Kidney capillary endothelial cell (primary cell): ENCODE measurements around the gene RNF19B.
"Not testable (repeated sequence)": the region's sequence is repeated elsewhere in the genome, so short reads cannot be mapped to it uniquely, and the experiment has no call there.

Experiments used
- DNase-seq: peaks from one replicate; pipeline ENCODE4 v3.0.0-alpha.2; 2018; ENCODE audit warnings: low spot score

Gene RNF19B

GRCh38 chr1:32929366-32929765, 35.2 kb downstream of the RNF19B start:
- DNase-seq: no peak

GRCh38 chr1:32928715-32929114, 35.9 kb downstream of the RNF19B start:
- no peak for DNase-seq

GRCh38 chr1:32928285-32928684, 36.3 kb downstream of the RNF19B start:
- DNase-seq: no peak

GRCh38 chr1:32927441-32927840, 37.2 kb downstream of the RNF19B start:
- DNase-seq: no peak

GRCh38 chr1:32926562-32926961, 38.0 kb downstream of the RNF19B start:
- no peak for DNase-seq

- DNase-seq: peak; percentile 47
Measured at GRCh38 chr1:32925403-32926162, 39.0 kb downstream of the RNF19B start.

- no peak for DNase-seq
Measured at GRCh38 chr1:32924881-32925344, 39.7 kb downstream of the RNF19B start.

- no peak for DNase-seq
Measured at GRCh38 chr1:32920833-32921232, 43.8 kb downstream of the RNF19B start.

- DNase-seq: no peak
Measured at GRCh38 chr1:32919811-32920733, 44.5 kb downstream of the RNF19B start.

GRCh38 chr1:32918179-32918578, 46.4 kb downstream of the RNF19B start:
- no peak for DNase-seq

GRCh38 chr1:32917521-32917920, 47.1 kb downstream of the RNF19B start:
- DNase-seq: no peak

- no peak for DNase-seq
Measured at GRCh38 chr1:32915766-32916706, 48.6 kb downstream of the RNF19B start.

- no peak for DNase-seq
Measured at GRCh38 chr1:32910319-32910718, 54.3 kb downstream of the RNF19B start.

GRCh38 chr1:32907435-32907834, 57.2 kb downstream of the RNF19B start:
- no peak for DNase-seq

- no peak for DNase-seq
Measured at GRCh38 chr1:32906654-32907053, 58.0 kb downstream of the RNF19B start.

GRCh38 chr1:32905588-32905987, 59.0 kb downstream of the RNF19B start:
- DNase-seq: not testable (repeated sequence)

- no peak for DNase-seq
Measured at GRCh38 chr1:32904797-32905196, 59.8 kb downstream of the RNF19B start.

- no peak for DNase-seq
Measured at GRCh38 chr1:32903991-32904785, 60.4 kb downstream of the RNF19B start.

GRCh38 chr1:32902535-32902920, 62.1 kb downstream of the RNF19B start:
- DNase-seq: no peak

- no peak for DNase-seq
Measured at GRCh38 chr1:32901823-32902534, 62.6 kb downstream of the RNF19B start.
